DND-41 (cell line): ENCODE measurements around the gene MAT2B.

Experiments
- EZH2 ChIP-seq: IDR thresholded peaks from 3 replicates; pipeline ENCODE4 v1.6.1; 2012; ENCODE audit warnings: borderline replicate concordance, low read depth, mild to moderate bottlenecking, moderate library complexity, low read length, inconsistent platforms; ENCODE audit not compliant: severe bottlenecking
- TF ChIP-seq, protein P1 (sequence below): IDR thresholded peaks from 2 replicates; pipeline ENCODE4 v1.5.1; 2012; ENCODE audit warnings: borderline replicate concordance, low read length, moderate library complexity, mild to moderate bottlenecking; ENCODE audit not compliant: poor library complexity, severe bottlenecking; ENCODE audit errors: extremely low read depth

DNA sequence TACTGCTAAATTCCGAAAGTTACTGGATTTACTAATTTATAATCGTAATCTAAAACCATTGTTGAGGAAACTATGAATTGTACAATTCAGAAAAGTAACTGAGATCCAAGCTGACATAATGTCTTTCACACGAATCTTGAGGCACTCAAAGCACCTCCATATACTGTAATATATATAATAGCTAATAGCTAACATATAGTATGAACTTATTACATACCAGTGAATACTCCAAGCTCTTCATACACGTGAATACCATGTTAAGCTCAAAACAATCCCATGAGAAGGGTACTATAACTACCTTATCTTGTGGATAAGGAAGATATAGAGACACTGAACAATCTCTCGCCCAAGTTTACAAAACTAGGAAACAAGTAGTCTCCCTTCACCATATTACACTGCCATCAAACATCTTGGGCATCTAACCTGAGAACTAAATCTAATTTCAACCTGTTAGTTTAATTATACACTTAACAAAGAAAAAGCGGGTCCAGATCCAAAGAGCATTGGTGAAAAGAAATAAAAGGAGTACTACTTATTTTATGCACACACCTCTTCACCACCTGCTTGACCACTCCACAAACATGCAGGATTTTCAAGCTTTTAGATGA lies 46.5 kb upstream of the MAT2B start:
- TF ChIP-seq, protein P1, sequence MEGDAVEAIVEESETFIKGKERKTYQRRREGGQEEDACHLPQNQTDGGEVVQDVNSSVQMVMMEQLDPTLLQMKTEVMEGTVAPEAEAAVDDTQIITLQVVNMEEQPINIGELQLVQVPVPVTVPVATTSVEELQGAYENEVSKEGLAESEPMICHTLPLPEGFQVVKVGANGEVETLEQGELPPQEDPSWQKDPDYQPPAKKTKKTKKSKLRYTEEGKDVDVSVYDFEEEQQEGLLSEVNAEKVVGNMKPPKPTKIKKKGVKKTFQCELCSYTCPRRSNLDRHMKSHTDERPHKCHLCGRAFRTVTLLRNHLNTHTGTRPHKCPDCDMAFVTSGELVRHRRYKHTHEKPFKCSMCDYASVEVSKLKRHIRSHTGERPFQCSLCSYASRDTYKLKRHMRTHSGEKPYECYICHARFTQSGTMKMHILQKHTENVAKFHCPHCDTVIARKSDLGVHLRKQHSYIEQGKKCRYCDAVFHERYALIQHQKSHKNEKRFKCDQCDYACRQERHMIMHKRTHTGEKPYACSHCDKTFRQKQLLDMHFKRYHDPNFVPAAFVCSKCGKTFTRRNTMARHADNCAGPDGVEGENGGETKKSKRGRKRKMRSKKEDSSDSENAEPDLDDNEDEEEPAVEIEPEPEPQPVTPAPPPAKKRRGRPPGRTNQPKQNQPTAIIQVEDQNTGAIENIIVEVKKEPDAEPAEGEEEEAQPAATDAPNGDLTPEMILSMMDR, result no peak
- no peak for TF ChIP-seq EZH2
